Measurements from ENCODE around the gene KCNJ6.

GRCh38 chr21:37699024-37699775, 217.1 kb downstream of the KCNJ6 start:
- TF ChIP-seq, protein P1, sequence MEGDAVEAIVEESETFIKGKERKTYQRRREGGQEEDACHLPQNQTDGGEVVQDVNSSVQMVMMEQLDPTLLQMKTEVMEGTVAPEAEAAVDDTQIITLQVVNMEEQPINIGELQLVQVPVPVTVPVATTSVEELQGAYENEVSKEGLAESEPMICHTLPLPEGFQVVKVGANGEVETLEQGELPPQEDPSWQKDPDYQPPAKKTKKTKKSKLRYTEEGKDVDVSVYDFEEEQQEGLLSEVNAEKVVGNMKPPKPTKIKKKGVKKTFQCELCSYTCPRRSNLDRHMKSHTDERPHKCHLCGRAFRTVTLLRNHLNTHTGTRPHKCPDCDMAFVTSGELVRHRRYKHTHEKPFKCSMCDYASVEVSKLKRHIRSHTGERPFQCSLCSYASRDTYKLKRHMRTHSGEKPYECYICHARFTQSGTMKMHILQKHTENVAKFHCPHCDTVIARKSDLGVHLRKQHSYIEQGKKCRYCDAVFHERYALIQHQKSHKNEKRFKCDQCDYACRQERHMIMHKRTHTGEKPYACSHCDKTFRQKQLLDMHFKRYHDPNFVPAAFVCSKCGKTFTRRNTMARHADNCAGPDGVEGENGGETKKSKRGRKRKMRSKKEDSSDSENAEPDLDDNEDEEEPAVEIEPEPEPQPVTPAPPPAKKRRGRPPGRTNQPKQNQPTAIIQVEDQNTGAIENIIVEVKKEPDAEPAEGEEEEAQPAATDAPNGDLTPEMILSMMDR (IDR thresholded peaks at IDR 0.05) = no peak
- TF ChIP-seq POLR2A (IDR thresholded peaks at IDR 0.05) = no peak
